NB4 (cell line): ENCODE data around the gene TGFBR1.

Experiments
- DNase-seq: peaks from one replicate; pipeline ENCODE4 v3.0.0; 2010; ENCODE audit warnings: low read depth
- H3K4me3 ChIP-seq: one replicate; pipeline ENCODE4 v1.5.1; 2011; ENCODE audit warnings: mild to moderate bottlenecking, low read depth, low read length, moderate library complexity
- MYC ChIP-seq: IDR thresholded peaks from 2 replicates; pipeline ENCODE4 v1.6.1; 2011; ENCODE audit warnings: low read depth, low read length
- POLR2A ChIP-seq: IDR thresholded peaks from 2 replicates; pipeline ENCODE4 v1.6.1; 2011; ENCODE audit warnings: mild to moderate bottlenecking; ENCODE audit not compliant: insufficient read length; ENCODE audit errors: extremely low read depth
- TF ChIP-seq, protein P1 (sequence below): IDR thresholded peaks from one replicate; pipeline ENCODE4 v1.5.1; 2012; ENCODE audit warnings: low read depth, low read length
- TF ChIP-seq, protein P2 (sequence below): IDR thresholded peaks from 2 replicates; pipeline ENCODE4 v1.6.1; 2011; ENCODE audit warnings: low read depth, low read length

TGFBR1 gene

GRCh38 chr9:99116003-99116411, 11.1 kb downstream of the TGFBR1 start:
- no peak for DNase-seq
- TF ChIP-seq, protein P1, sequence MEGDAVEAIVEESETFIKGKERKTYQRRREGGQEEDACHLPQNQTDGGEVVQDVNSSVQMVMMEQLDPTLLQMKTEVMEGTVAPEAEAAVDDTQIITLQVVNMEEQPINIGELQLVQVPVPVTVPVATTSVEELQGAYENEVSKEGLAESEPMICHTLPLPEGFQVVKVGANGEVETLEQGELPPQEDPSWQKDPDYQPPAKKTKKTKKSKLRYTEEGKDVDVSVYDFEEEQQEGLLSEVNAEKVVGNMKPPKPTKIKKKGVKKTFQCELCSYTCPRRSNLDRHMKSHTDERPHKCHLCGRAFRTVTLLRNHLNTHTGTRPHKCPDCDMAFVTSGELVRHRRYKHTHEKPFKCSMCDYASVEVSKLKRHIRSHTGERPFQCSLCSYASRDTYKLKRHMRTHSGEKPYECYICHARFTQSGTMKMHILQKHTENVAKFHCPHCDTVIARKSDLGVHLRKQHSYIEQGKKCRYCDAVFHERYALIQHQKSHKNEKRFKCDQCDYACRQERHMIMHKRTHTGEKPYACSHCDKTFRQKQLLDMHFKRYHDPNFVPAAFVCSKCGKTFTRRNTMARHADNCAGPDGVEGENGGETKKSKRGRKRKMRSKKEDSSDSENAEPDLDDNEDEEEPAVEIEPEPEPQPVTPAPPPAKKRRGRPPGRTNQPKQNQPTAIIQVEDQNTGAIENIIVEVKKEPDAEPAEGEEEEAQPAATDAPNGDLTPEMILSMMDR = no peak
- TF ChIP-seq MYC (no peak), POLR2A (no peak)
- TF ChIP-seq, protein P2, sequence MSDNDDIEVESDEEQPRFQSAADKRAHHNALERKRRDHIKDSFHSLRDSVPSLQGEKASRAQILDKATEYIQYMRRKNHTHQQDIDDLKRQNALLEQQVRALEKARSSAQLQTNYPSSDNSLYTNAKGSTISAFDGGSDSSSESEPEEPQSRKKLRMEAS = no peak
- no peak overlapping the region for H3K4me3 ChIP-seq

DNA sequence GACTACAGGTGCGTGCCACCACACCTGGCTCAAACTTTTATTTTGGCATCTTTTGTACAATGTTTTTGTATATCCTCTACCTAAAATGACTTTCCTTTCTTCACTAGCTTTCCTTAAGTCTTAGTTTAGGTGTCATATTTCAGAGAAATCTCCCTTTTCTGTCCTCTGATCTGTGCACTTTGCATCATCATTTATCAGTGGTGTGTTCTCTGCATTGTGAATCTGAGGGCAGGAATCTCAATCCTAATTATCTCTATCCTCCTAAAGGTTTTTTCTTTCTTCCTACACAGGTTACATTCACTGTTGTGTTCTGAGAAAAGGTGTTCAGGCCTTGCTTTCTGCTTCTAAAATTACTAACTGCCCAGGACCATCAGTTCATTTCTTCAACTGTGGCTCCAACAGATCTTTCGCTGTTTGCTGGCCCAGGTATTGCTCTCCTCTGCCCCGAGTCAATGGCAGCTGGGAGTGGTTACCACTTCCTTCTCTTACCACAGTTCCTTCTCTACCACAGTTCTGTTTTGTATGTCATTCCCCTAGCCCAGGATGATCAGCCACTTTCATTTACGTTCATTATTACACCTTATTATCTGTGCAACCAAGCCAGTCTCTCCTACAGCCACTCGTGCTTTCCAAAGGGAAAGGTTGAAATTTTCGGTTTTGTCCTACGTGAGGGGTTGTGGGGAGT, 14.0 kb downstream of the TGFBR1 start:
- TF ChIP-seq, protein P1 = no peak
- TF ChIP-seq, protein P2 = no peak
- TF ChIP-seq POLR2A (no peak), MYC (no peak)

DNA sequence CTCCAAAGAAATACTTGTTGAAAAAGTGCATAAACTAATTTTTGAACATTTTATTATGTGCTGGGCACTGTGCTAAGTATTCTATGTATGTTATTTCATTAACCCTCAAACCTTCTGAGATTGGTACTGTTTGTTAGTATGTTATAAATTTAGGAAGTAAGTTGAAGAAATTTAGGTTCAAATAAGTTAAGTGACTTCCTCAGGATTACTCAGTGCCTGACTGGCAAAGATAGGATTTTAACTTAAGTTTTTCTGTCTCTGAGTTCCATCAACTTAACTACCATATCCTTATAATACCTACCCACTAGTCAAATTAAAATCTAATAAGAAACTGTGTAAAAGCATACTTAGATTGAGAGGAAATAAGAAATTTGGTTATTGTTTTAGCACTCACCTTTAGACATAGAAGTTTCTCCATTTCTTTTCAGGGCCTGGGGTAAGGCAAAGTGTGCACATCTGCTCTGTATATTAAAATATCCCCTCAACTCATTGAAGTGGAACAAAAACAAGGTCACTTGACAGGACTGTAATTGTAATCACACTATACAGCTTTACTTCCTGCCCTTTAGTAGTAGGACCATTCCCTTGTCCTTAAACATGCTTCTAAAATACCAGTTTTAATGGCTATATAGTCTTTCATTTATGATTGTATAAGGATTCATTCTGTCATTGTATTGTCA, 15.2 kb downstream of the TGFBR1 start:
- no peak overlapping the region for H3K4me3 ChIP-seq
- no peak for TF ChIP-seq POLR2A
- TF ChIP-seq, protein P1 = no peak
- no peak for TF ChIP-seq MYC
- TF ChIP-seq, protein P2 = no peak
- no peak for DNase-seq

More for the DNA sequence above, 14.0 kb downstream of the TGFBR1 start:
- DNase-seq = peak; percentile 69
- H3K4me3 ChIP-seq = peak overlapping the region; percentile 11

GRCh38 chr9:99121604-99122003, 16.7 kb downstream of the TGFBR1 start:
- H3K4me3 ChIP-seq = no peak overlapping the region

DNA sequence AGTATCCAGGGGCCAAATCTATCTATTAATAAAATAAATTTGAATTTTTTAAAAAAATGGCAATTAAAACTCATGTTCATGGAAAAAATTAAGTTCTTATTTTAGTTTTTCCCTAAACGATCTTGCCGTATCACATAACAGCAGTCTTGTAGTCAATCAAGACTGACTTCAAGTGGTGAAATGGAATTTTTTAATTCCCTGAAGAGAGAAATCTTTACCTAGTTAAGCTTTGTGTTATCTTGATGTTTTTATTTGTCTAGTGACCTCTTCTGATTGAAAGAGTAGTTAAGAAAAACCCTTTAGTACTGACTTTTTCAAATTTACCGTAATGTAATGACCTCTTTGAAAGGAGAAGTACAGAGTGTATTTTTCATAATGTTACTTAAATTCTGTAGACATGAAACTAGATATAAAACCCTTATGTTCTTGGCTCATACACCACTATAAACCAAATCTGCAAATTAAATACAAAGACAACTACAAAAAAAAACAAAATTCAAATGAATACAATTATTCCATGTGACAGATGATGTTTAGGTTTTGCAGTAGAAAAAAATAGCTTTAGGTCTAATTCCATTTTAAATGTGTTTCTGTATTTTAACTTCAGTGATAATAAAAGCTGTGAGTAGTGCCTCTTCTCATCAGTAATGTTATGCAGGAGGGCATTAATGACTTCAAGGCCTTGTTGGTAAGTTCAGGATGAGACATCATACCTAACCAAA, 19.8 kb downstream of the TGFBR1 start:
- H3K4me3 ChIP-seq = no peak overlapping the region
- TF ChIP-seq MYC (no peak), POLR2A (no peak)
- TF ChIP-seq, protein P1 = no peak
- TF ChIP-seq, protein P2 = no peak

More at GRCh38 chr9:99121604-99122003, 16.7 kb downstream of the TGFBR1 start:
- TF ChIP-seq POLR2A = no peak
- DNase-seq = no peak

GRCh38 chr9:99125446-99125845, 20.5 kb downstream of the TGFBR1 start:
- no peak overlapping the region for H3K4me3 ChIP-seq
- no peak for DNase-seq
- TF ChIP-seq POLR2A (no peak), MYC (no peak)
- TF ChIP-seq, protein P1 = no peak
- TF ChIP-seq, protein P2 = no peak

More for the DNA sequence above, 19.8 kb downstream of the TGFBR1 start:
- DNase-seq = no peak
